H1 (cell line): ENCODE data around the gene KATNAL2. TPM values are rescaled to one million over a fixed set of nuclear protein-coding genes. Genes with fewer than 3 reads are reported as not detected.

Source experiments
- CTBP2 ChIP-seq: IDR thresholded peaks from 2 replicates; pipeline ENCODE4 v1.7.0; 2011; ENCODE audit warnings: borderline replicate concordance, mild to moderate bottlenecking, moderate library complexity, mixed read lengths, low read length; ENCODE audit not compliant: insufficient read depth, insufficient read length
- KDM1A ChIP-seq: fragments of 200-600, 300-600 bp; sonication (generic); IDR thresholded peaks from 2 replicates; pipeline ENCODE4 v1.7.1; 2016; ENCODE audit warnings: mild to moderate bottlenecking, low read length, borderline replicate concordance
- POLR2AphosphoS5 ChIP-seq: IDR thresholded peaks from 2 replicates; pipeline ENCODE4 v1.6.1; 2011; ENCODE audit warnings: low read depth, low read length
- RFX5 ChIP-seq: IDR thresholded peaks from 2 replicates; pipeline ENCODE4 v1.6.1; 2011; ENCODE audit warnings: low read depth, low read length, improper control_type of control experiment, borderline replicate concordance
- TCF12 ChIP-seq: IDR thresholded peaks from 2 replicates; pipeline ENCODE4 v1.6.1; 2011; ENCODE audit warnings: low read depth, mild to moderate bottlenecking, low read length
- polyA plus RNA-seq, 7 experiments: library from polyadenylated mRNA; depleted of rRNA in 3 of 7; stranded (reverse) in 5 of 7; unstranded in 2 of 7; fragments of >200 nt in 5 of 7; fragments of 200-250 nt in 2 of 7; gene quantifications; 1 replicate in 5 of 7; 2 replicates in 1 of 7; 4 replicates in 1 of 7; pipeline versions ENCODE4 v1.2.1 to v1.2.3, GENCODE V29; 2011 to 2013; ENCODE audit warnings: missing spikeins in 2 of 7, mixed read lengths in 2 of 7
- total RNA-seq: library from RNA; stranded (reverse); fragmentation: NEBNext Ultra II Directional; extraction: Animal tissue kit (Norgen Biotek cat#: 25700); gene quantifications from 2 replicates; pipeline ENCODE4 v1.2.1, GENCODE V29; 2021

The KATNAL2 gene
- total and polyA plus RNA-seq, 2 of the 8 experiments (the other 6 are each of a cell fraction or from before 2014, with no cell fraction given), result 10.0 to 15.2 TPM

DNA sequence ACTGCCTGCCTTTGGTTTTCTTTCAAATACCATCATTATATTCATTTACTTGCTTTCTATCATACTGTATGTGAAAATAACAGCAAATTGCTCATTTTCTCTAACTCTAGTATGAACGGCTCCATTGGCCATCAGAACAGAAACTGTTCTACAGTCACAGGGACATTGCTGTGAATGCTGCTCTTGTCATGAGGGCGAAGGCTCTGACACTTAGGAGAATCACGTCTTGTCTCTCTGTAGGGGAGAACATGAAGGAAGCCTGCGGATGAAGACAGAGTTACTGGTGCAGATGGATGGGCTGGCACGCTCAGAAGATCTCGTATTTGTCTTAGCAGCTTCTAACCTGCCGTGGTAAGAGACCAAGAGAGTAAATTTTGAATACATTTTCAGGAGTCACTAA, 159.7 kb downstream of the KATNAL2 start (continued):
- TF ChIP-seq CTBP2 (no peak), POLR2AphosphoS5 (no peak), TCF12 (no peak), RFX5 (no peak), KDM1A (no peak)
